GM10266 (cell line): ENCODE data around the gene RGS10.
A peak's percentile ranks its signal among the peaks of the same experiment; 100 is the strongest.

Source experiments
- DNase-seq: peaks from one replicate; pipeline ENCODE4 v3.0.0; 2012; ENCODE audit errors: extremely low spot score
- TF ChIP-seq, protein P1 (sequence below): IDR thresholded peaks from 2 replicates; pipeline ENCODE4 v1.5.1; 2012; ENCODE audit warnings: mild to moderate bottlenecking, low read depth; ENCODE audit not compliant: control insufficient read depth, insufficient read depth; ENCODE audit errors: missing control alignments

The RGS10 gene

DNA sequence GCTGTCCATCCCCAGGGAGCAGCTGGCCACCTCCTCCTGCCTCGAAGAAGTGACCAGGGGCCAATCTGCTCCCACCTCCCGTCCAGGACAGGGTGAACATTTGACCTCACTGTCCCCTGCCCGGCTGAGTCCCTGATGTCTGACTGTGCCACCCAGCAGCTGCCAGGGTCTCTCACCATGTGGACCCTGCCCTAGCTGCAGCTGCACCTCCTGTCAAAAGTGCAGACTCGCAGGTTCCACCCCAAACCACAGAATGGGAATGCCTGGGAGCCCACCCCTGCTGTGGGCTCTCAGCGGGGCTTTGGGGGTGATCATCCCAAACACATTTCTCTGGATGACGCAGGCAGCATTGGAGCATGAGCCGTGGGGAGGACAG lies 86.1 kb downstream of the RGS10 start:
- TF ChIP-seq, protein P1, sequence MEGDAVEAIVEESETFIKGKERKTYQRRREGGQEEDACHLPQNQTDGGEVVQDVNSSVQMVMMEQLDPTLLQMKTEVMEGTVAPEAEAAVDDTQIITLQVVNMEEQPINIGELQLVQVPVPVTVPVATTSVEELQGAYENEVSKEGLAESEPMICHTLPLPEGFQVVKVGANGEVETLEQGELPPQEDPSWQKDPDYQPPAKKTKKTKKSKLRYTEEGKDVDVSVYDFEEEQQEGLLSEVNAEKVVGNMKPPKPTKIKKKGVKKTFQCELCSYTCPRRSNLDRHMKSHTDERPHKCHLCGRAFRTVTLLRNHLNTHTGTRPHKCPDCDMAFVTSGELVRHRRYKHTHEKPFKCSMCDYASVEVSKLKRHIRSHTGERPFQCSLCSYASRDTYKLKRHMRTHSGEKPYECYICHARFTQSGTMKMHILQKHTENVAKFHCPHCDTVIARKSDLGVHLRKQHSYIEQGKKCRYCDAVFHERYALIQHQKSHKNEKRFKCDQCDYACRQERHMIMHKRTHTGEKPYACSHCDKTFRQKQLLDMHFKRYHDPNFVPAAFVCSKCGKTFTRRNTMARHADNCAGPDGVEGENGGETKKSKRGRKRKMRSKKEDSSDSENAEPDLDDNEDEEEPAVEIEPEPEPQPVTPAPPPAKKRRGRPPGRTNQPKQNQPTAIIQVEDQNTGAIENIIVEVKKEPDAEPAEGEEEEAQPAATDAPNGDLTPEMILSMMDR = no peak
- DNase-seq = no peak

DNA sequence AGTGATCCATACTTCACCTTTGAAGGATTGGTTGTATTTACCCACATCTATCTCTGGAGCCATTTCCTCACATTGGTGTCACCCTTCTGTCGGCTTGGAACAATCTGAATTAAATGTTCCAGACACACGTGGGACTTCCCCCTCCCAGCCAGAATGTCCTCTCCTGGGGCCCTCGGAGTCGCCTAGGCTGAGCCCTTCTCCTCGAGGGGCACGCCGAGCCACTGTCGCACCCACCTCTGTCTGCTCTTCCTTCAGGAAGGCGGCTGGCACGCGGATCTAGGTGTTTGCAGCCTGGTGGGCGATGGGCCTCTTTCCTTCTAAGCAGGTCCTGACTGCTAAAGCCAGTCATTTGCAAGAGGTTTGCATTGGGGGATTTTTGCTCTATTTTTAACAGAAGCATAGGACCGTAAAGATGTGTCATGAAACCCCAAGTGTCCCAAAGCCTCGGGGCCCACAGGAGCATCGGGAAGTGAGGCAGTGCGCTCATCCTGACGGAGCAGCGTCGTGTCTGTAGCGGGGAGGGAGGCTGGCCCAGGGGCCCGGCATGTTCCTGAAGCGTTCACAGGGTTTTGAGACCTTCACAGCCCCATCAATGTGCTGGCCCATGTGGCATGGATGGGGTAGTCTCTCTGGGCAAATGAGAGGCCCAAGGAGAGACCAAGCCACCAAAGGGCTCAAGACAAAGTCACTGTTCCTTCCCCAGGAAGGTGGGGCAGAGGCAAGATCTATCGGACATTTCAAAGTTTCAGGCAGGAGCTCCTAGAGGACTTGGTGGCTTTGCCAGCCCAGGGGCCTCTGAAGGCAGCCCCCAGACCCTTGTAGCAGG lies 86.7 kb downstream of the RGS10 start:
- peak; percentile 64 for DNase-seq
- TF ChIP-seq, protein P1 = no peak

DNA sequence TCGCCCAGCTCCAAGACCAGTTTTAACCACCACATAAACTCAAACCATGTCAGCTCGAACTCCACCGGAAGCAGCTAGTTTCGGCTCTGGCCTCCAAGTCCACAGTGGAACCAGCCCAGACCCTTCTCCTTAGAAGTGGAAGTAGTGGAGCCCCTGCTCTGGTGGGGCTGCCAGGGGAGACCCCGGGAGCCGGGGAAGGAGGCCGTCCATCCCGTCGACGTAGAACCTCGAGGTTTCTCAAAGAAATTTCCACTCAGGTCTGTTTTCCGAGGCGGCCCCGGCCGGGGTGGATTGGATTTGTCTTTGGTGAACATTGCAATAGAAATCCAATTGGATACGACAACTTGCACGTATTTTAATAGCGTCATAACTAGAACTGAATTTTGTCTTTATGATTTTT lies 87.5 kb downstream of the RGS10 start:
- no peak for DNase-seq
- TF ChIP-seq, protein P1 = no peak

DNA sequence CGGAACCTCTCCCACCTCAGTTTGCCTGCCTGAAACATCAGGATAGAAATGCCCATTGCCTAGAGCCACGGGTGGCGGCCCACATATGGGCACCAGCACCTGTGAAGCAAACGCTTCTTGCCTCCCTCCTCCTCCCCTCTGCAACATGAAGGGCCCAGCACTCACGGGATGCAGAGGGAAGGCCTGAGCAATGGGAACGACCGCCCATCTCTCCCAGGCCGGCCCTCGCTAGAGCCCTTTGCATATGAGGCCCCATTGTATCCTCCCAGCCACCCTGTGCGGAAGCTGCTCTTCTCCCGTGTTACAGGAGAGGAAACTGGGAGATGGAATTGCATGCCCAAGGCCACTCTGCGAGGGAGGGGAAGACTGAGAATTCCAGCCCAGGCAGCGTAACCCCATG lies 88.2 kb downstream of the RGS10 start:
- no peak for DNase-seq
- TF ChIP-seq, protein P1 = no peak

DNA sequence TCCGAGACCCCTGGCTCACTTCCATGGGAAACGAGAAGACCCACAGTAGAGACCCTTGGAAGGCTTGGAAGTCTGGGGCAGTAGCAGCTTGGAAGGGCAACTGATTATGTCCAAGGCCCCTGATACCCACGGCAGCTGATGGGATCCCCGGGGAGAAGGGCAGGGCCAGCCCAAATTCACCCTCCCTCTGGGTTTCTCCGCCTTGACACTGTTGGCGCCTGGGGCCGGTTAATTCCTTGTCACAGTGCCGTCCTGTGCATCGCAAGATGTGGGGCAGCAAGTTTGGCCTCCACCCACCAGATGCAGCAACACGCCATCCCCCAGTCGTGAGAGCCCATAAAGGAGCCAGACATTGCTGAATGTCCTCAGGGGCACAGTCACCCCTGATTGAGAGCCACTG lies 89.2 kb downstream of the RGS10 start:
- no peak for DNase-seq
- TF ChIP-seq, protein P1 = no peak

DNA sequence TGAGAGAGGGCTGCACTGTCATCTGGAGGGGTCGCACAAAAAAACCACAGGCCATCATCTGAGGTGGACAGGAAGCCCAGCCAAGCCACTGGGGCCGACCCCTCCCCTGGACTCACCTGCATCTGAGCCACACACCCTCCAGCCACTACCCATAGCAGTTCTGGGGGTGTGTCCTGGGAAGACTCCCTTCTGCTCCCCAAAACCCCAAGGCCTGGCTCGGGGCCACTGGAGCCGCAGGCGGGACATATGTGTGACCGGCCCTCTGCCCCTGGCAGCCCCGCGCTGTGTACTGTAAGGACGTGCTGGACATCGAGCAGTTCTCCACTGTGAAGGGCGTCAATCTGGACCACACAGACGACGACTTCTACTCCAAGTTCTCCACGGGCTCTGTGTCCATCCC lies 90.1 kb downstream of the RGS10 start:
- TF ChIP-seq, protein P1 = no peak
- DNase-seq = no peak

DNA sequence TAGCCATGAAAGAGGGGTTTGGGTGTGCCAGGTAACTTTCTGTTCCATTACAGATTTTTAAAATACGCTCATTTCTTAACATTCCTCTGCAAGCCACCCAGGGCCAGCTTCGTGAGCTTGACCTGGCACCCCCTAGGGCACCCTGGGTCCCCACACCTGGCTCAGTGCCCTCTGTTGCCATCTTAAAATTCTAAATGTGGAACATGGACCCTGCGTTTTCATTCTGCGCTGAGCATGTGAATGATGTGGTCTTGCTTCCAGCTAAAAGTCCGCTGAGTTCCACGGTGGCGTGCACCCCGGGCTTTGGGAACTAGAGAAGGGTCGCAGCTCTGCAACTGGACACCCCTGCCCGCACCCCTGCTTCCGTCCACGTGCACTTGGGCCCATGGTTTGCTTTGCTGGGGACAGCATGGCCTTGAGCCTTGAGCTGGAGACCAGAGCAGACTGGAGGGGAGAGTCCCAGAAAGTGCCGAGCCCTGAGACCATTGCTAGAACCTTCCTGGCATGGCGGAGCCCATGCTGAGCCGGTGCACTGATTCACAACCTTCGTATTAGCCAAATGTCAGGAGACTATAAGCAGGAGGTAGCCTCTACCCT lies 91.1 kb downstream of the RGS10 start:
- DNase-seq = no peak
- TF ChIP-seq, protein P1 = no peak
